Measurements from ENCODE around the gene STYK1. TPM values are rescaled to one million over a fixed set of nuclear protein-coding genes. Genes with fewer than 3 reads are reported as not detected.

STYK1 gene
- total and polyA plus RNA-seq, 9 of the 15 experiments (the other 6 are each of a cell fraction or from before 2014, with no cell fraction given): 0.31 to 1.8 (median 0.64) TPM

GRCh38 chr12:10595881-10596280, 78.0 kb downstream of the STYK1 start:
- Histone ChIP-seq H3K27ac (ENCODE audit: extremely low read depth, low read depth, low read length) (no peak overlapping the region), H2AFZ (ENCODE audit: low read depth, low read length) (no peak overlapping the region), H3K4me1 (replicated peaks in 1 of 2; ENCODE audit: control insufficient read depth in 2 of 2, insufficient read depth in 2 of 2, low read length in 2 of 2) (no peaks in the 10 kb centered on the region), H3K4me2 (ENCODE audit: insufficient read depth, low read length) (no peak overlapping the region), H3K4me3 (no peak overlapping the region), H4K20me1 (replicated peaks; ENCODE audit: control insufficient read depth, insufficient read depth, low read length) (no peaks in the 10 kb centered on the region), H3K9me1 (ENCODE audit: control insufficient read depth, insufficient read depth, low read length) (no peaks in the 10 kb centered on the region), H3K36me3 (ENCODE audit: control insufficient read depth, insufficient read depth, low read length) (peaks cover 8% of the 10 kb centered on the region; the same call in 1 of the 3 replicates), H3K9me3 (replicated peaks; ENCODE audit: control insufficient read depth, insufficient read depth, low read depth, low read length) (no peaks in the 10 kb centered on the region), H3K27me3 (ENCODE audit: control insufficient read depth in 2 of 2, insufficient read depth in 2 of 2, low read length in 2 of 2) (no peaks in the 10 kb centered on the region), H3K79me2 (ENCODE audit: control insufficient read depth, insufficient read depth, low read length) (no peaks in the 10 kb centered on the region), H3K9ac (ENCODE audit: insufficient read depth in 1 of 2, low read depth in 2 of 2, low read length in 2 of 2) (no peak overlapping the region)
- BruUV-seq (replicated peaks): no TSS peak
- DNase-seq (ENCODE audit: extremely low read depth in 1 of 4, low spot score in 3 of 4) (no peak), ATAC-seq (no peak), FAIRE-seq (no peak)
- 50% methylated on average over 2 of the region's 2 CpGs for WGBS (ENCODE audit: insufficient coverage, low coverage, missing lambda C conversion rate)
- TF ChIP-seq KAT2B (IDR thresholded peaks at IDR 0.05; ENCODE audit: low read depth, low read length) (no peak), MIER1 (IDR thresholded peaks at IDR 0.05; ENCODE audit: low read depth) (no peak), JUNB (CRISPR knock-in tag; conservative IDR thresholded peaks at IDR 0.05) (no peak), MCM2 (IDR thresholded peaks at IDR 0.05; ENCODE audit: low read depth) (no peak), RCOR1 (IDR thresholded peaks at IDR 0.05; ENCODE audit: borderline replicate concordance in 1 of 2, low read depth in 2 of 2, low read length in 2 of 2) (no peak), ZNF12 (CRISPR knock-in tag; IDR thresholded peaks at IDR 0.05) (no peak), FOS (IDR thresholded peaks at IDR 0.05; ENCODE audit: extremely low read depth, insufficient read length) (no peak), MEF2D (tag; conservative IDR thresholded peaks at IDR 0.05; ENCODE audit: low read depth) (no peak)
- intact Hi-C loops (cut with micrococcal nuclease): no loop called here
- POLR2A ChIA-PET: no interaction called here
- in situ Hi-C loops (cut with MboI): no loop called here
- CTCF ChIA-PET (ENCODE audit: low intra/inter-chr PET ratio): no interaction called here

GRCh38 chr12:10590966-10591365, 82.9 kb downstream of the STYK1 start:
- ChIA-PET CTCF (ENCODE audit: low intra/inter-chr PET ratio) (no interaction called here), POLR2A (no interaction called here)
- H3K4me3 ChIP-seq: no peak overlapping the region
- ATAC-seq (no peak), FAIRE-seq (no peak), DNase-seq (ENCODE audit: extremely low read depth in 1 of 4, low spot score in 3 of 4) (no peak)
- no peaks in the 10 kb centered on the region for H3K79me2 ChIP-seq (ENCODE audit: control insufficient read depth, insufficient read depth, low read length)
- no peaks in the 10 kb centered on the region for H3K9me1 ChIP-seq (ENCODE audit: control insufficient read depth, insufficient read depth, low read length)
- TF ChIP-seq HBP1 (CRISPR knock-in tag; IDR thresholded peaks at IDR 0.05) (no peak), VEZF1 (CRISPR knock-in tag; IDR thresholded peaks at IDR 0.05) (no peak), MAFK (IDR thresholded peaks at IDR 0.05; ENCODE audit: low read length) (no peak)
- H2AFZ ChIP-seq (ENCODE audit: low read depth, low read length): no peak overlapping the region
- no peaks in the 10 kb centered on the region for H3K9me3 ChIP-seq (replicated peaks; ENCODE audit: control insufficient read depth, insufficient read depth, low read depth, low read length)
- no peak overlapping the region for H3K27ac ChIP-seq (ENCODE audit: extremely low read depth, low read depth, low read length)
- WGBS (ENCODE audit: insufficient coverage, low coverage, missing lambda C conversion rate): 94% methylated on average over 3 of the region's 3 CpGs
- H3K27me3 ChIP-seq (ENCODE audit: control insufficient read depth in 2 of 2, insufficient read depth in 2 of 2, low read length in 2 of 2): no peaks in the 10 kb centered on the region
- H3K4me1 ChIP-seq (replicated peaks in 1 of 2; ENCODE audit: control insufficient read depth in 2 of 2, insufficient read depth in 2 of 2, low read length in 2 of 2): no peaks in the 10 kb centered on the region
- no peak overlapping the region for H3K9ac ChIP-seq (ENCODE audit: insufficient read depth in 1 of 2, low read depth in 2 of 2, low read length in 2 of 2)
- H3K36me3 ChIP-seq (ENCODE audit: control insufficient read depth, insufficient read depth, low read length): peaks cover 3% of the 10 kb centered on the region; the same call in 1 of the 3 replicates
- intact Hi-C loops (cut with micrococcal nuclease): no loop called here
- H4K20me1 ChIP-seq (replicated peaks; ENCODE audit: control insufficient read depth, insufficient read depth, low read length): no peaks in the 10 kb centered on the region
- no peak overlapping the region for H3K4me2 ChIP-seq (ENCODE audit: insufficient read depth, low read length)
- in situ Hi-C loops (cut with MboI): no loop called here
- no TSS peak for BruUV-seq (replicated peaks)

Data from K562 (cell line).